ENCODE measurements around the gene PSME3IP1. TPM values are rescaled to one million over a fixed set of nuclear protein-coding genes. Genes with fewer than 3 reads are reported as not detected.

PSME3IP1 gene
- total RNA-seq, 2 experiments from 2014 or later = 115 to 137 TPM

DNA sequence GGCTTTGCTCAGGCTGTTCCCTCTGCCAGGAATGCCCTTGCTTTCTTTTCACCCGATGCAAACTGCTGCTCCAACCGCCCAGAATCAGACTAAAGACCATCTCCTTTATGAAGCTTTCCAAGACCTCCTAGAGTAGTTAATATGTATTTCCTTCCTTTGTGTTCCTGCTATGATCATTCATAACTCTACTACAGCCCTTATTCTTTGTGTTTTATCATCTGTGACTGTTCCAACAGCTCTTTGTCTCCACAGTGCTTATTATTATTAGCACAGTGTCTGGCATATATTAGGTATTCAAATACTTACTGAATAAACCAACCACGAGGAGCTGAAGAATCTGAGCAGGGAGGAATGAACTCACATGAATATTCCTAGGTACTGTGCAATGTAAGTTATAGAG, 7.6 kb downstream of the PSME3IP1 start:
- H3K27ac Mint-ChIP-seq = no peak overlapping the region
- no peak overlapping the region for H3K4me3 Mint-ChIP-seq
- no peaks in the 10 kb centered on the region for H3K9me3 Mint-ChIP-seq
- no peak for DNase-seq
- ChIA-PET POLR2A (no interaction called here), CTCF (interaction anchor here (0.9 to 1.2 kb wide), 2 partner anchors 9 to 29 kb away, joined by 3 read pairs; no protein-coding TSS in a partner anchor)
- H3K4me1 Mint-ChIP-seq = peaks cover 13% of the 10 kb centered on the region
- H3K27me3 Mint-ChIP-seq = no peaks in the 10 kb centered on the region
- H3K36me3 Mint-ChIP-seq (ENCODE audit: low read depth) = peaks cover 4% of the 10 kb centered on the region

DNA sequence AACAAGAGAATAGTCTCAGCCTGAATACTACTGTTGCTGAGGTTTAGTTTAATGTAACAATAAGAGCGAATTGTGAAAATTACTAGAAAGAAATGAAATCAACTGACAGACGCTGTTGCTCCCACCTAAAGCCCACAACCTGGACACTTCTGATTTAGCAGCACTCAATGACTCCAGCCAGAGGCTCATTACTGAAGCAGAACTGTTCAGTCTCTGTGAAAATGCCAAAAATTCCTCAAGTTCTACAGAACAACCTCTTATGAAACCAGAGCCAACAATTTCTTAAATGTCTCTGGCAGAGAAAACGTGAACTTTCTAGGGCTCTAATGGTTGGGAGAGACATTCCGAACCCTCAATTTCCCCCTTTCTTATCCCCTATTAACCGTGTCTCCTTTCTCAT, 9.9 kb downstream of the PSME3IP1 start:
- no peaks in the 10 kb centered on the region for H3K27me3 Mint-ChIP-seq
- ChIA-PET POLR2A (no interaction called here), CTCF (interaction anchor here (2.0 to 2.7 kb wide), 2 partner anchors 83 to 92 kb away, joined by 5 to 8 read pairs; partner anchors contain the start of gene CPNE2)
- no peak overlapping the region for H3K27ac Mint-ChIP-seq
- H3K4me1 Mint-ChIP-seq = no peaks in the 10 kb centered on the region
- H3K9me3 Mint-ChIP-seq = no peaks in the 10 kb centered on the region
- DNase-seq = no peak
- H3K4me3 Mint-ChIP-seq = no peak overlapping the region
- peaks cover 23% of the 10 kb centered on the region for H3K36me3 Mint-ChIP-seq (ENCODE audit: low read depth)

DNA sequence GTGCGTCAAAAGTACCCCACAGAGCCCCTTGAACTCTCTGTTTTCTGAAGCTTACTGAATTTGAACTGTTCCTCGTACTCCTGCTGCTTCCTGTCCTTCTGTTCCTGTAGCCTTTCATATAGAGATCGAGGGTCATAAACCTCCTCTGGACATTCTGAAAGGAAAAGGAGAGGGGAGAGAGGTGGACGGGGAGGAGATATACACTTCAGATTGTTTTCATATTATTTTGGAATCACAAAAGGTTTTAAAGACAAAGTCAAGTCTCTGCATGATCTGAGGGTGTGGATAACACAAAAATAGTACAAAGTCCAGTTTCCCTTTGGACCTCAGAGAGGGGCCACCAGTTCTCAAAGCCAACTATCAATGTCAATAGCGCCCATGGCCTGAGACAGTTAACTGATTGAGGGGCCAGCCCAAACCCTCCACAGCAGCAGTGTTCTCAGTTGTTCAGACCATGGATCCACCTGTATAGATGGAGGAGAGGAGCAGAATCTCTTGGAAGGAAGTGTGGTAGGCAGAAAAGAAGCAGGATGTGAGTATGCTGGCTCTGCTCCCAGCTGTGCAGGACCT, 13.0 kb downstream of the PSME3IP1 start:
- DNase-seq = no peak
- Mint-ChIP-seq H3K4me1 (peaks cover 4% of the 10 kb centered on the region), H3K4me3 (no peak overlapping the region), H3K36me3 (ENCODE audit: low read depth) (peaks cover 37% of the 10 kb centered on the region), H3K27ac (no peak overlapping the region), H3K27me3 (no peaks in the 10 kb centered on the region), H3K9me3 (no peaks in the 10 kb centered on the region)
- POLR2A ChIA-PET = interaction anchor here (0.6 kb wide), 1 partner anchor 44 kb away, joined by 3 read pairs; no protein-coding TSS in a partner anchor
- CTCF ChIA-PET = interaction anchor here (1.1 kb wide), 1 partner anchor 9 kb away, joined by 3 read pairs; no protein-coding TSS in a partner anchor

DNA sequence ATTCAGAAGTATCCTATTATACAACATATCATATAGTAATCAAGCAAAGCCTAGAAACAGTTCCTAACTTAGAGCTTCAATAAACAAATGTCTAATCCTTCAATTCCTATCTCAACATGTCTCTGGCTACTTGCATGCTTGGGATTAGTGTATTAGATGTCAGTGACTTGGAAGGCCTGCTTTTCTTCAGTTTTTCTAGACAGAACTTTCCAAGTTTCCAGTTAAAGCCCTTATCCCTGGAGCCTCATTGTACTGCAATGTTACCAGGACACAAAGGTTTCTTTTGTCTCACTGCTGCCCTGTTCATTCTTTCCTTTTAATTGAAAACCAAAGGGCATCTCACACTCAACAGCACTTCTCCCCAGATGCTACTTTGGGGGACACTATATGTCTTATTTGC, 16.5 kb downstream of the PSME3IP1 start:
- ChIA-PET CTCF (interaction anchor here (0.6 to 0.9 kb wide), 3 partner anchors 8 to 226 kb away, joined by 3 to 4 read pairs (median 4); partner anchors contain the start of gene CPNE2), POLR2A (interaction anchor here (0.7 kb wide), 1 partner anchor 58 kb away, joined by 3 read pairs; no protein-coding TSS in a partner anchor)
- H3K9me3 Mint-ChIP-seq = no peaks in the 10 kb centered on the region

DNA sequence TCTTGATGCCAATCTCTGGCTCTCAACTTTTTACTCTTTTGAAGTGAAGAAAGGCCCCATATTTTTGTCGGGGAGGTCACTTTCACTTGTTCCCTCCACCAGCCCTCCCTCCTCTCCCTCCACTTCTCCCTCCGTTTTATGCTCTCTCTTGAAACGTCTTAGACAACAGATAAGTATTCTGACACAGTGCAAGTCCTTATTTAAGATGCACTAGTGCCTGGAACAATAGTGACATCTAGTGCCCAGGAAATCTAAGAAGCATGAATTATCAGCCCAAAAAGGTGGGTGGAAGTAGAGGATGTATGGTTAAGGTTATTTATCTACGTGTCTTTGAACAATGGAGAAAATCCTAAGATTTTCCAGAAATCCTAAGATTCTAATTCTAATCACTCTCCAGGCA, 17.9 kb downstream of the PSME3IP1 start:
- no peak overlapping the region for H3K4me3 Mint-ChIP-seq
- no peaks in the 10 kb centered on the region for H3K9me3 Mint-ChIP-seq
- H3K36me3 Mint-ChIP-seq (ENCODE audit: low read depth) = peaks cover 60% of the 10 kb centered on the region
- ChIA-PET POLR2A (no interaction called here), CTCF (interaction anchor here (1.0 to 1.9 kb wide), 2 partner anchors 75 to 81 kb away, joined by 3 to 5 read pairs; no protein-coding TSS in a partner anchor)
- peaks cover 5% of the 10 kb centered on the region for H3K4me1 Mint-ChIP-seq
- no peaks in the 10 kb centered on the region for H3K27me3 Mint-ChIP-seq
- H3K27ac Mint-ChIP-seq = no peak overlapping the region
- DNase-seq = peak; percentile 58

More for the DNA sequence above, 16.5 kb downstream of the PSME3IP1 start:
- peaks cover 55% of the 10 kb centered on the region for H3K36me3 Mint-ChIP-seq (ENCODE audit: low read depth)
- no peak overlapping the region for H3K27ac Mint-ChIP-seq
- H3K27me3 Mint-ChIP-seq = no peaks in the 10 kb centered on the region
- no peak overlapping the region for H3K4me3 Mint-ChIP-seq
- DNase-seq = no peak
- H3K4me1 Mint-ChIP-seq = peaks cover 5% of the 10 kb centered on the region

DNA sequence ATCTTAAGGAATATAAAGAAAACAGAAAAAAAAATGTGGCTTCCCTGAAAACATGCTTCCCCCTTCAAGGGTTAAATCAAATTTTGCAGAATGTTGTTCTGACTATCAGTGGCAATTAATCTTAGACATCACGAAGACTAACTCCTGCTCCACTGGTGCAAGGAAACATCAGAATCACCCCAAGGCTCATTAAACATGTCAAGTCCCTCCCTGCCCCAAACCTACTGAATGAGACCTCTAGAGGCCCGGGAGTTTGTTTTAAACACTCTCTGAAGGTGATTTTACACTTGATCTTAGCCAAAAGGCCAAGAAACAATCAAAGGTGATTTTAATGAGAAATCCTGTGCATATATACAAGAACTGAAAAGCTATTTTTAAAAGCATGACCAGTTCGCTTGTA, 18.3 kb downstream of the PSME3IP1 start:
- H3K4me1 Mint-ChIP-seq = peaks cover 5% of the 10 kb centered on the region
- CTCF ChIA-PET = interaction anchor here (1.0 to 1.9 kb wide), 2 partner anchors 74 to 81 kb away, joined by 3 to 5 read pairs; no protein-coding TSS in a partner anchor
- no peak overlapping the region for H3K27ac Mint-ChIP-seq
- no peaks in the 10 kb centered on the region for H3K27me3 Mint-ChIP-seq
- peaks cover 56% of the 10 kb centered on the region for H3K36me3 Mint-ChIP-seq (ENCODE audit: low read depth)
- no peak overlapping the region for H3K4me3 Mint-ChIP-seq
- no peak for DNase-seq
- no peaks in the 10 kb centered on the region for H3K9me3 Mint-ChIP-seq
- POLR2A ChIA-PET = no interaction called here

DNA sequence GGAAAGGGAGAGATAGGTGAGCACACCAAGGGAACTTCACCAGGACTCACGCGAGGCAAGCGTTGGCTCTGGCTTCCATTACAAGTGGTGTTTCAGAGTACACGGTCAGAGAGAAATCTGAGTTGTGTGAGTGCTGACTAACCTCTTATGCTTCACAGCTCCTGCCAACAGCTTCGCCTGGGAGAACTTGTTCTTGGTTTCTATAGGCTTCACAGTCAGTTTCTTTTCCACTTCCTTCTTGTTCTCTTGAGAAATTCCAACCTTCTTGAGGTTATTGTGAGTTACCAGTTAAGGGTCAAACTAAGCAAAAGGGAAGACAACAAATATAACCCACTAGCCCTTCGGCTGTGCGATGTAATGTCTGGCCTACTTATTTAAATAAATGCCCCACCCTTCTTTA, 18.9 kb downstream of the PSME3IP1 start:
- H3K36me3 Mint-ChIP-seq (ENCODE audit: low read depth) = peaks cover 51% of the 10 kb centered on the region
- H3K27me3 Mint-ChIP-seq = no peaks in the 10 kb centered on the region
- H3K27ac Mint-ChIP-seq = no peak overlapping the region
- no peak overlapping the region for H3K4me3 Mint-ChIP-seq
- ChIA-PET POLR2A (no interaction called here), CTCF (interaction anchor here (1.9 kb wide), 1 partner anchor 80 kb away, joined by 5 read pairs; no protein-coding TSS in a partner anchor)
- H3K9me3 Mint-ChIP-seq = no peaks in the 10 kb centered on the region
- DNase-seq = no peak
- peaks cover 5% of the 10 kb centered on the region for H3K4me1 Mint-ChIP-seq

DNA sequence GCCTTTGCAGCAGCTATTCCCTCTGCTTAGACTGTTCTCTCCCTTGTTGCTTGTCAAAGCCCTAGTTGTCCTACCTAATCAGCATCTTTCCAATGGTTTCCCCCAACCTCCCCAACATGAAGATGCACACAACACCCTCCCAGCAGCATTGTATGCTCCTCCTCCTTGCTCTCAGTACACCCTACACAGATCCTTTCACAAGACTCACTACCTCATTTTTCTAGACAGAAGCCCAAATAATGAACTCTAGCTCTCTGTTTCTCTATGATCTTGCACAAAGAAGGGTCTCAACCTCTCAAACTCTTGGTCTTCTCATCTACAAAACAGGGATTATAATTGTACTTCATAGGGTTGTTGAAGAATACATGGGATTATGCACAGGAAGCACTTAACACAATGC, 19.4 kb downstream of the PSME3IP1 start:
- Mint-ChIP-seq H3K36me3 (ENCODE audit: low read depth) (peaks cover 47% of the 10 kb centered on the region), H3K9me3 (no peaks in the 10 kb centered on the region), H3K4me1 (peaks cover 5% of the 10 kb centered on the region), H3K27me3 (no peaks in the 10 kb centered on the region), H3K27ac (no peak overlapping the region), H3K4me3 (no peak overlapping the region)
- ChIA-PET CTCF (interaction anchor here (1.9 kb wide), 1 partner anchor 80 kb away, joined by 5 read pairs; no protein-coding TSS in a partner anchor), POLR2A (no interaction called here)
- no peak for DNase-seq

DNA sequence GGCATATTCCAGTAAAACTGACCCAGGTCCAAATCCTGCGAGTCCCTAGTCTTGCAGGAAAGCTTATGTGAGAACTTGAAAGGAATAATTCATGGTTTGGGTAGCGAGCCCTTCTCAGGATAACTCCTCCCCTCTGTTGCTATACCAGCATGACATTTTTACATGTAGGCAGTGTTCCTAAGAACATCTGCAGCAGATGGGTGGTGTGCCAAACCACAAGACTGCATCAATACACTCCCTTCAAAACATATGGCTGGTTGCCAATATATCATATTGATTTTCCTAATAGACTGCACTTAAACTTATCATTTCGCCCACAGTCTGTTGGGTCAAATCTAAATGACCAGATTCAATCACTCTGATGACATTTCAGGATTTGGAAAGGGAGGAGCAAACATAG, 19.9 kb downstream of the PSME3IP1 start:
- peaks cover 45% of the 10 kb centered on the region for H3K36me3 Mint-ChIP-seq (ENCODE audit: low read depth)
- POLR2A ChIA-PET = no interaction called here
- CTCF ChIA-PET = interaction anchor here (1.9 kb wide), 1 partner anchor 79 kb away, joined by 5 read pairs; no protein-coding TSS in a partner anchor

DNA sequence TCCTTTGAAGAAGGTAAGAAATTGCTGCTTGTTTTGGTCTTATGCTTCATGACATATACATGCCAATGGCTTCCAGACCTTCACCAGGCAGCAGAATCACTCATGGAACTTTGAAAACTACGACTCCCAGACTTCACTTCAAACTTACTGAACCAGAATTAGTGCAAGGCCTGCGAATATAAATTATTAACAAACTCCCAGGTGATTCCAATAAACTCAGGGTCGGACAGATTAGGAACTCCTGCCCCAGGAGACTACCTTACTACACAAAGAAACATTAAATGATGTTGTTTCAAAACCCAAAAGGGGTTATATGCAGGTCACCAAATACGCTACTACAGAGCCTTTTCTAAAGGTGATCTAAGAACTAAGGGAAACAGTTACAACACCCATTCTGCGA, 20.4 kb downstream of the PSME3IP1 start:
- H3K4me3 Mint-ChIP-seq = no peak overlapping the region
- ChIA-PET POLR2A (no interaction called here), CTCF (no interaction called here)
- H3K27ac Mint-ChIP-seq = no peak overlapping the region
- H3K9me3 Mint-ChIP-seq = no peaks in the 10 kb centered on the region
- H3K4me1 Mint-ChIP-seq = peaks cover 9% of the 10 kb centered on the region
- peaks cover 46% of the 10 kb centered on the region for H3K36me3 Mint-ChIP-seq (ENCODE audit: low read depth)
- H3K27me3 Mint-ChIP-seq = no peaks in the 10 kb centered on the region
- no peak for DNase-seq

More for the DNA sequence above, 19.9 kb downstream of the PSME3IP1 start:
- Mint-ChIP-seq H3K9me3 (no peaks in the 10 kb centered on the region), H3K27ac (no peak overlapping the region), H3K4me1 (peaks cover 6% of the 10 kb centered on the region), H3K27me3 (no peaks in the 10 kb centered on the region), H3K4me3 (no peak overlapping the region)
- no peak for DNase-seq

DNA sequence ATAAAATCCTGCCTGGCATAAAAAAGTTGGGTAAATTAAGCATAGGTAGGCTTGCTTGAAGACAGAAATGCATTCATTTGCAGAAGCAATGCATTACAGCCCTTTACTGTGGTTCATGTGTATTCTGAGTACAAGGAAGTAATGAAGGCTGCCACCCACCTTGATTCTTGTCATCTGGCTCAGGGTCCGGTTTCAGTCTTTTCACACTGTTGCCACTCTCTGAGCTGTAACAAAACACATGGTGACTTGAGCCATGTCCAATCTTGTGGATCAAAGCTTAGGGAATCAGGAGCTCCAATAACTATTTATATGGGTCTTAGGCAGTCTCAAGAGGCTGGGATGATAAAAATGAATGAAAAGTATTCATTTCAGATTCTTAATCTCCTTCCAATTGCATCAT, 22.0 kb downstream of the PSME3IP1 start:
- DNase-seq = no peak
- no peaks in the 10 kb centered on the region for H3K27me3 Mint-ChIP-seq
- H3K27ac Mint-ChIP-seq = no peak overlapping the region
- H3K4me1 Mint-ChIP-seq = peaks cover 10% of the 10 kb centered on the region
- CTCF ChIA-PET = no interaction called here
- H3K9me3 Mint-ChIP-seq = no peaks in the 10 kb centered on the region
- no peak overlapping the region for H3K4me3 Mint-ChIP-seq
- POLR2A ChIA-PET = no interaction called here
- peaks cover 49% of the 10 kb centered on the region for H3K36me3 Mint-ChIP-seq (ENCODE audit: low read depth)

DNA sequence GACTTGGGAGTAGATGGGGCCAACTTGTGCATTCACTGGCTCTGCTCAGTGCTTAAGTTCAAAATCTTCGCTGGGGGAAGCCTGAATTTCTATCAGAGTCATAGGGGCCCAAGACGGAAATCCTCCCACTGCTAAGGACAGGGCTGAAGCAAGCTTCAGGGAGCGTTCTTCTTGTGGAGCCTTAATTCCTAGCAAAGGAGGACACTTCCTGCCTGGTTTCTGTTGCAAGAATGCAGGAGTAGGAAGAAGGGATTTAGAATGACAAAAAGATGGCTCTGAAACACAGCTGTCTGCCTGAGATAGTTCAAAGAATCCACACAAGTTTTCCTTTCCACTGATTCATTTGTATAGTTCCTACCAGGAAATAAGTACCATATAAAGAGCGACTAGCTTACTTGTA, 26.4 kb downstream of the PSME3IP1 start:
- peak overlapping the region; percentile 7 for H3K27ac Mint-ChIP-seq
- no peaks in the 10 kb centered on the region for H3K9me3 Mint-ChIP-seq
- CTCF ChIA-PET = interaction anchor here (0.7 to 1.3 kb wide), 3 partner anchors 24 to 63 kb away, joined by 3 to 4 read pairs (median 4); no protein-coding TSS in a partner anchor
- no peak for DNase-seq
- H3K4me1 Mint-ChIP-seq = peaks cover 26% of the 10 kb centered on the region
- H3K4me3 Mint-ChIP-seq = no peak overlapping the region
- POLR2A ChIA-PET = no interaction called here
- H3K36me3 Mint-ChIP-seq (ENCODE audit: low read depth) = peaks cover 55% of the 10 kb centered on the region
- H3K27me3 Mint-ChIP-seq = no peaks in the 10 kb centered on the region

DNA sequence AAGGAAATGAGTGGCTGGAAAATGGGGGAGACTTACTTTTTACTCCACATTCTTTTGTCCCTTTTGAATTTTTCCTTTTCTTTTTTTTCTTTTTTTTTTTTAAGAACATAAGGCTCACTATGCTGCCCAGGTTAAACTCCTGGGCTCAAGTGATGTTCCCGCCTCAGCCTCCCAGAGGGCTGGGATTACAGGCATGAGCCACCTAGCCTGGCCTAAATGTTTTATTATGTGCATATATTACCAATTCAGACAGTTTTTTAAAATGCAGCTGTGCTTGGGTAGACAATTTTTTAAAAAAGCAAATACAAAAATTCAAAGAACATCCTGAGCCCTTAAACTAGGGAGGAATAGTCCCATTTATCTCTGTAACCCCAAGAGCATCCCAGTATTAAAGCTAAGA, 28.3 kb downstream of the PSME3IP1 start:
- Mint-ChIP-seq H3K4me1 (peaks cover 28% of the 10 kb centered on the region), H3K27ac (no peak overlapping the region), H3K36me3 (ENCODE audit: low read depth) (peaks cover 58% of the 10 kb centered on the region), H3K27me3 (no peaks in the 10 kb centered on the region), H3K4me3 (no peak overlapping the region), H3K9me3 (no peaks in the 10 kb centered on the region)
- POLR2A ChIA-PET = no interaction called here
- DNase-seq = no peak
- CTCF ChIA-PET = no interaction called here
